ENCODE data around the gene ZNF345. TPM values are rescaled to one million over a fixed set of nuclear protein-coding genes. Genes with fewer than 3 reads are reported as not detected.

Gene ZNF345
- total and polyA plus RNA-seq, 10 of the 15 experiments (the other 5 are each of a cell fraction or from before 2014, with no cell fraction given) = 1.3 to 3.0 (median 2.0) TPM

DNA sequence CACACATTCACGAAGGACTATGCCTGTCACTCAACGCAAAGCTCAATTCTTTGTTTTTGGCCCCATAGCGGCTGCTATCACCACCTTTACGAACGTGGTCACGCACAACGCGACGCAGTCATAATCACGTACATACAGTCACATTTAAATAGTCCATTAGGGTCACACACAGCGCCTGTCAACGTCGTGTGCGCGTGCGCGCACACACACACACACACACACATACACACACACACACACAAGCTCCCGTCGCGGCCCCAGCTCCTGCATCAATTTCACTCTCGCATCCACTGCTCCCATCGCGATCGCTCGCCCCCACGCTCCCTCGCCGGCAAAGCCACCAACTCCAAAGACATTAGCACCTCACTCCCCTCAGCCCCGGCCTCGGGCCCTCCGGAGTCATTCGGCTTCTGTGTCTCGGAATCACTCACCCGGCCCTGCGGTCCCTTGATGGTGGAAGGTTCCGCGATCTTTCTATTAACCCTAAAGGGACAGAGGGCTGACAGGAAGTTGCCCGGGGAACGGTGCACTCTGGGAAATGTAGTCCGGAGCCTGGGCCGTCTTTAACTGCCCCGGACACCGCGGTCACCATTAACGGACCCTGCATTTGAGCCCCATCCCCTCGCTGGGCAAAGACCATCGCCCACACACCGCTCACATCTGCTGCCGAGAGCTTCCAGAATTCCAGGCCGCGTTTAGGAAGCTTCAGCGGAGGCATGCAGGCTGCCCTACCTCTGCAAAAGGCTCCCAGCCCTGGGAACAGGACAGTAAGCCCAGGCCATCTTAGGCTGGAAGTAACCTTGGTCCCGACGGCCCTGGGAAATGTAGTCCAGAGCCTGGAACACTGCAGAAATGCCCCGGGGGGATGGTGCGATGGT lies 12.5 kb upstream of the ZNF345 start, which contains the start of gene ZNF790 (continued):
- TF ChIP-seq EGR1 (IDR thresholded peaks at IDR 0.05; ENCODE audit: borderline replicate concordance in 1 of 2, low read depth in 2 of 2, low read length in 2 of 2) (0 out of 3 replicates have a peak, but pooled peaks of 1 of the 2 experiments have one; percentile 2), ATF2 (IDR thresholded peaks at IDR 0.05; ENCODE audit: low read length) (no peak), BACH1 (IDR thresholded peaks at IDR 0.05; ENCODE audit: borderline replicate concordance) (peak; percentile 31; the same call in 1 of the 2 replicates), ZBTB40 (IDR thresholded peaks at IDR 0.05; ENCODE audit: borderline replicate concordance) (peak; percentile 91), SRF (IDR thresholded peaks at IDR 0.05; ENCODE audit: low read depth in 2 of 2, low read length in 2 of 2) (0 out of 4 replicates have a peak, but pooled peaks of 1 of the 2 experiments have one; percentile 70), HCFC1 (IDR thresholded peaks at IDR 0.05; ENCODE audit: low read length) (peak; percentile 88), YBX1 (IDR thresholded peaks at IDR 0.05) (no peak), MTA3 (IDR thresholded peaks at IDR 0.05; ENCODE audit: borderline replicate concordance, low read length) (no peak), NFYB (IDR thresholded peaks at IDR 0.05; ENCODE audit: insufficient read depth, low read depth, low read length) (no peak), STAT1 (conservative IDR thresholded peaks at IDR 0.05) (no peak; the same call in 1 of the 2 replicates), JUND (IDR thresholded peaks at IDR 0.05; ENCODE audit: low read depth, low read length) (0 out of 2 replicates have a peak, but pooled peaks have one; percentile 22), ETV6 (conservative IDR thresholded peaks at IDR 0.05 in 1 of 2, IDR thresholded peaks at IDR 0.05 in 1 of 2; ENCODE audit: borderline replicate concordance in 1 of 2, low read depth in 1 of 2) (no peak), SREBF2 (IDR thresholded peaks at IDR 0.05; ENCODE audit: low read length) (no peak), POLR2AphosphoS2 (IDR thresholded peaks at IDR 0.05; ENCODE audit: low read depth, low read length) (peak; percentile 54; the same call in 1 of the 2 replicates), EED (IDR thresholded peaks at IDR 0.05; ENCODE audit: low read depth) (0 out of 2 replicates have a peak, but pooled peaks have one; percentile 14)
- TF ChIP-seq, protein P1, sequence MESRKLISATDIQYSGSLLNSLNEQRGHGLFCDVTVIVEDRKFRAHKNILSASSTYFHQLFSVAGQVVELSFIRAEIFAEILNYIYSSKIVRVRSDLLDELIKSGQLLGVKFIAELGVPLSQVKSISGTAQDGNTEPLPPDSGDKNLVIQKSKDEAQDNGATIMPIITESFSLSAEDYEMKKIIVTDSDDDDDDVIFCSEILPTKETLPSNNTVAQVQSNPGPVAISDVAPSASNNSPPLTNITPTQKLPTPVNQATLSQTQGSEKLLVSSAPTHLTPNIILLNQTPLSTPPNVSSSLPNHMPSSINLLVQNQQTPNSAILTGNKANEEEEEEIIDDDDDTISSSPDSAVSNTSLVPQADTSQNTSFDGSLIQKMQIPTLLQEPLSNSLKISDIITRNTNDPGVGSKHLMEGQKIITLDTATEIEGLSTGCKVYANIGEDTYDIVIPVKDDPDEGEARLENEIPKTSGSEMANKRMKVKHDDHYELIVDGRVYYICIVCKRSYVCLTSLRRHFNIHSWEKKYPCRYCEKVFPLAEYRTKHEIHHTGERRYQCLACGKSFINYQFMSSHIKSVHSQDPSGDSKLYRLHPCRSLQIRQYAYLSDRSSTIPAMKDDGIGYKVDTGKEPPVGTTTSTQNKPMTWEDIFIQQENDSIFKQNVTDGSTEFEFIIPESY (IDR thresholded peaks at IDR 0.05) = no peak
- TF ChIP-seq, protein P2, sequence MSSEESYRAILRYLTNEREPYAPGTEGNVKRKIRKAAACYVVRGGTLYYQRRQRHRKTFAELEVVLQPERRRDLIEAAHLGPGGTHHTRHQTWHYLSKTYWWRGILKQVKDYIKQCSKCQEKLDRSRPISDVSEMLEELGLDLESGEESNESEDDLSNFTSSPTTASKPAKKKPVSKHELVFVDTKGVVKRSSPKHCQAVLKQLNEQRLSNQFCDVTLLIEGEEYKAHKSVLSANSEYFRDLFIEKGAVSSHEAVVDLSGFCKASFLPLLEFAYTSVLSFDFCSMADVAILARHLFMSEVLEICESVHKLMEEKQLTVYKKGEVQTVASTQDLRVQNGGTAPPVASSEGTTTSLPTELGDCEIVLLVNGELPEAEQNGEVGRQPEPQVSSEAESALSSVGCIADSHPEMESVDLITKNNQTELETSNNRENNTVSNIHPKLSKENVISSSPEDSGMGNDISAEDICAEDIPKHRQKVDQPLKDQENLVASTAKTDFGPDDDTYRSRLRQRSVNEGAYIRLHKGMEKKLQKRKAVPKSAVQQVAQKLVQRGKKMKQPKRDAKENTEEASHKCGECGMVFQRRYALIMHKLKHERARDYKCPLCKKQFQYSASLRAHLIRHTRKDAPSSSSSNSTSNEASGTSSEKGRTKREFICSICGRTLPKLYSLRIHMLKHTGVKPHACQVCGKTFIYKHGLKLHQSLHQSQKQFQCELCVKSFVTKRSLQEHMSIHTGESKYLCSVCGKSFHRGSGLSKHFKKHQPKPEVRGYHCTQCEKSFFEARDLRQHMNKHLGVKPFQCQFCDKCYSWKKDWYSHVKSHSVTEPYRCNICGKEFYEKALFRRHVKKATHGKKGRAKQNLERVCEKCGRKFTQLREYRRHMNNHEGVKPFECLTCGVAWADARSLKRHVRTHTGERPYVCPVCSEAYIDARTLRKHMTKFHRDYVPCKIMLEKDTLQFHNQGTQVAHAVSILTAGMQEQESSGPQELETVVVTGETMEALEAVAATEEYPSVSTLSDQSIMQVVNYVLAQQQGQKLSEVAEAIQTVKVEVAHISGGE (CRISPR knock-in tag; IDR thresholded peaks at IDR 0.05) = peak; percentile 84
